Neuron (in vitro differentiated cells): ENCODE results near the gene DGCR8.
"Not testable (repeated sequence)": the region's sequence is repeated elsewhere in the genome, so short reads cannot be mapped to it uniquely, and the experiment has no call there.

Experiments used
- H2AFZ ChIP-seq: one replicate; pipeline ENCODE4 v1.6.1; 2013; ENCODE audit warnings: low read depth, mild to moderate bottlenecking, inconsistent platforms, low read length, moderate library complexity
- H3K27me3 ChIP-seq: one replicate; pipeline ENCODE4 v1.6.1; 2013; ENCODE audit warnings: low read length; ENCODE audit not compliant: insufficient read depth
- H3K36me3 ChIP-seq: one replicate; pipeline ENCODE4 v1.6.1; 2013; ENCODE audit warnings: low read length; ENCODE audit not compliant: insufficient read depth
- H3K4me1 ChIP-seq: one replicate; pipeline ENCODE4 v1.6.1; 2013; ENCODE audit warnings: low read length; ENCODE audit not compliant: insufficient read depth
- H3K4me3 ChIP-seq: 2 replicates; pipeline ENCODE4 v1.5.1; 2013; ENCODE audit warnings: mild to moderate bottlenecking, low read length, moderate library complexity
- H3K9me3 ChIP-seq: one replicate; pipeline ENCODE4 v1.6.1; 2013; ENCODE audit warnings: low read length

Gene DGCR8

DNA sequence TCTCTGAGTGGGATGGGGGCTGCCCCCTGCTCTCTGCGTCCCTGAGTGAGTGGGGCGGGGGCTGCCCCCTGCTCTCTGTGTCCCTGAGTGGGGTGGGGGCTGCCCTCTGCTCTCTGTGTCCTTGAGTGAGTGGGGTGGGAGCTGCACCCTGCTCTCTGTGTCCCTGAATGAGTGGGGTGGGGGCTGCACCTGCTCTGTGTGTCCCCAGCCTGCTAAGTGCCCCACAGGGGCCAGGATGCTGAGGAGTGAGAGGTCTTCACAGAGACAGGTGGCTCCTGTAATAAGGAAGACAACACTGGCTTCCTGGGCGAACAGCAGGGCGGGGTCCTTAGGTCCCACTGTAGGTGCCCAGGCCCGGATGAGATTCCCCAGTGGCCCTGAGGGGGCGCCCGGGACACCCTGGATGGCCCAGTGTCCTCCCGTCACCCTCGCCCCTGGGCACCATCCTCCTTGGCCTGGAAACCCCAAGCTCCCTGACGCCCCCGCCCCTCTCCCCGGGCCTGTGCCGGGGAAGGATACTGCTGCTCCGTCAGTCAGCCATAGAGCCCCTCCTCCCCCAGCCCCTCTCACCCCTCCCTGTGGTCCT is 74.7 kb downstream of the DGCR8 start:
- Histone ChIP-seq H3K9me3 (no peaks in the 10 kb centered on the region), H3K27me3 (no peaks in the 10 kb centered on the region), H3K36me3 (no peaks in the 10 kb centered on the region), H3K4me3 (no peak overlapping the region), H3K4me1 (peaks cover 43% of the 10 kb centered on the region), H2AFZ (peak overlapping the region; percentile 31)

DNA sequence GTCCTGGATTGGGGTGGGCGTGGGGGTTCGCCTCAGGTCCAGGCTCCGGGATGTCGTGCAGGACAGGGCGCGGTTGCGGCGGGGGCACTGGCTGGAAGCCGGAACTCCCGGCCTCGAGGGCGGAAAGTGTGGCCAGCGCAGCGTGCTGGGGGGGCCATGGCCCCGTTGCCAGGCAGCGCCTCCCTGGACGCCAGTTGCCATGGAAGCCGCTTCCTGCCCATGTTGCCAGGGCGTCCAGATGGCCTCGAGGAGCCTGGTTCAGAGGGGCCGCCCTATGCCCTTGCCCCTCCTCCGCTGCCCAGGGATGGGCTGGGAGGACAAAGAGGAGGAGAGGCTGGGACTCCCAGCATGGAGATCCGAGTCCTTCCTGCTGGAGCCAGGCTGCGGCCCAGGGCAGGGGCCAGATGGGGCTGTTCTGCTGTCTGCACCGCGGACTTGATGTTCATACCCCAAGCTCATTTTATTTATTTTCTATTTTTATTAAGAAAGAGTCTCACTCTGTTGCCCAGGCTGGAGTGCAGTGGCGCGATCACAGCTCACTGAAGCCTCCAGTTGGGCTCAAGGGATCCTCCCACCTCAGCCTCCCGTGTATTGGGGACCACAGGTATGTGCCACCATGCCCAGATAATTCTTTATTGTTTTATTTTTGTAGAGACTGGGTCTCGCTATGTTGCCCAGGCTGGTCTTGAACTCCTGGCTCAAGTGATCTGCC is 75.4 kb downstream of the DGCR8 start:
- no peak overlapping the region for H3K4me3 ChIP-seq

DNA sequence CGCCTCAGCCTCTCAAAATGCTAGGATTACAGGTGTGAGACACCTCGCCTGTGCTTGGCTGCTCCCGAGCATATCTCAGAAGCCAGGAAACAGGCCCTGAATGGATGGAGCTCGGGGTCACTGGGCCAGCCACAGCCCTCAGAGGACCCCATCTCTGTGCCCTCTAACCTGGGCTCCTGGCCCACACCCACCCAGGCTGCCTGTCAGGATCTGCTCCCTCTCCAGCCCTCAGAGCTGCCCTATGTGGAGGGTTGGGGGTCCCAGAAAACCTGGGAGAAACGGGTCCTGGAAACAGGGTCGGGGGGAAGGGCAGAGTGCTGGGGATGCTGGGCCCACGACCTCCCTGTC is 76.0 kb downstream of the DGCR8 start:
- Histone ChIP-seq H3K36me3 (no peaks in the 10 kb centered on the region), H2AFZ (no peak overlapping the region), H3K9me3 (no peaks in the 10 kb centered on the region), H3K27me3 (no peaks in the 10 kb centered on the region), H3K4me1 (peaks cover 42% of the 10 kb centered on the region), H3K4me3 (no peak overlapping the region)

More for the DNA sequence above, 75.4 kb downstream of the DGCR8 start:
- Histone ChIP-seq H3K9me3 (no peaks in the 10 kb centered on the region), H3K36me3 (no peaks in the 10 kb centered on the region), H3K4me1 (peaks cover 43% of the 10 kb centered on the region), H3K27me3 (no peaks in the 10 kb centered on the region), H2AFZ (peak overlapping the region; percentile 31)

DNA sequence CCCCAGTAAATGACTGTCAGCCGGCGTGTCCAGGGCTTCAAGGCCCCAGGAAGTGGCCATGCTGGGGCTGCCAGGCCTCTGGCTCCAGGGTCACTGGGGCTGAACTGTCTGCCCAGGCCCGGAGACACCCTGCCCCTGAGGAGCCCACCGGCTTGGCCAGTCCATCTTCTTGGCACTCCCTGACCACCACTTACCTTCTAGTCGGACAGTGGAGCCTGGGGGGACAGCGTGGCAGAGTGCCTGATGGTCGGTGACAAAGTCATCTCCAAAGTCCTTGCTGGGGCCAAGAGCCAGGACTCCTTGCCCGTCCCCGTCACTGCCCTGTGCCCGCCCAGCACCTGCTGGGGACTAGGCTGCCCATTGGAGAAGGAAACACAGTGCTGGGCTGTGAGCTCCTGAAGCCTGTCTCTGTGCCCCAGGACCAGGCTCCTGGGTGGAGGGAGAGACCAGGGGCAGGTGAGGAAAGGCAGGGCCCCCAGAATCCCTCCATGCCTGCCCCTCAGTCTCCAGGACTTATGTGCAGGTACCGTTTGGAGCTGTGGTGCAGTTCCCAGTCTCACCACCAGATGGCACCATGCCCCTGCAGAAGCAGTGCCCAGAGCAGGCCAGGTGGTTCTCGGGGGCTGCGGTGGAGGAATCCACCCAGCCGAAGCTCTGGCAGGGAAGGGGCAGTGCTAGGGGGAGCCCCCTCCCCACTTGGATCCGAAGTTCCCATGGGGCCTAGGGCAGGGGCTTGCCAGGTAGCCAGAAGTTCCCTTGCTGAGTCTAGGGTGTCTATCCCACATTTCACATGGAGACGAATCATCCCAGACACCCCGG is 76.8 kb downstream of the DGCR8 start:
- Histone ChIP-seq H3K27me3 (no peaks in the 10 kb centered on the region), H3K36me3 (no peaks in the 10 kb centered on the region), H3K9me3 (no peaks in the 10 kb centered on the region), H2AFZ (no peak overlapping the region), H3K4me3 (no peak overlapping the region), H3K4me1 (peaks cover 42% of the 10 kb centered on the region)

DNA sequence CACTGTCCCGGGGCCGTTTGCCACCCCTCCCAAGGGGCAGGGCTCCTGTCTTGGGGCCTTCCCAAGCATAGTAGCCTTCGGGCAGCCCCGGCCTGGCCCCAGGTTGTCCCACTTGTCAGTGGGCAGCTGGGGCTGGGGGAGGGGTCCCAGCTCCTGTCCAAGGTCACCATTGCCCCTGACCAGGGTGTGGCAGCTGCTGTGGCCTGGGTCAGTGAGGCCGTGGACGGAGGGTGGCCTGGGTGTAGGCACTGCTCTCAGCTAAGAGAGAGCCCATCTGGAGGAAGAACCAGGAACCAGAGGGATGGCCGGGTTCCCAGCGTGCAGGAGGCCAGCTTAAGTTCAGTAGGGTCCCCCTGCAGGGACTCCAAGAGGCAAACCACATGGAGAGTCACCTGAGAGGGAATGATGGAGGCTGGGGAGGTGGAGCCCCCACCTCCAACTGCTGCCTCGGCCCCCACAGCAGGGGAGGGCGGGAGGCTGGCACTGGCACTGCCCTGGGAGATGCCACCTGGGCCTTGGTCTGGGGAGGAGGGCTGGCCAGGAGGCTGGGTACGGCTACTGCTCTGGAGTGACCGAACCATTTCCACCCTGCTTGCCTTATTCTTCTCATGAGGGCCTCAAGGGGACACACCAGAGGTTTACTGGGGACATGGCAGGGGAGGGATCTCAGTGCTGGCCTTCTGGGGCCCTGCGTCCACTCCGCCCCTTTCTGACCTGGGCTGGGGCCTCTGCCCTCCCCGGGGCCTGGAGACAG is 77.6 kb downstream of the DGCR8 start:
- H3K9me3 ChIP-seq: no peaks in the 10 kb centered on the region
- no peak overlapping the region for H2AFZ ChIP-seq
- H3K36me3 ChIP-seq: no peaks in the 10 kb centered on the region
- no peaks in the 10 kb centered on the region for H3K27me3 ChIP-seq
- peaks cover 42% of the 10 kb centered on the region for H3K4me1 ChIP-seq
- H3K4me3 ChIP-seq: no peak overlapping the region

DNA sequence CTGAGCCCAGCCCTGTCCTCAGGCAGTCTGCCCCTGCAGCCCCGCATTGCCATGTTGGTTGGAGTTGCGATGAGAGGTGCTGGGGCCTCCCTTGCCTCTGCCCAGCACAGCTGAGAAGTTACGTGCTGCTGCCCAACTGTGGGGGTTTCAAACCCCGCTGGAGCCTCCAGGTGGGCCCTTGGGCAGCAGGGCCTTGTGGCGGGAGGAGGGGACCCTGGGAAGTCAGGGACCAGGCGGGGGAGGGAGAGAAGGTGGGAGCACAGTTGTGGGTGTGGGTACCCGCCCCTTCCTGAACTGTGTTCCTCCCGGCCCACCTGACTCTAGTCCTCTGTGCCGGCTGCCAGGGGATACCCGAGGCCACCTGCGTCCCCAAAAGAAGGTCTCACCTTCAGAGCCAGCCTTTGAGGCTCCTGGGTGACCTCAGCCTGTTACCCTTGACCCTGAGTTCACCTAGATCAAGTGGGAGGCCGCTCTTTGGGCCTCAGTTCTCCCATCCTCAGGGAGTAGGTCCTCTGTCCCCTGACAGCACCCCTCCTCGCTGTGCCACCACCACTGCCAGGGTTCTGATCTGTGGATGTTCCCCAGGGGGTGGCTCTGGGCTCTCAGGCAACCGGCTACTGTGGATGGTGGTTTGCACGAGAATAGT is 78.5 kb downstream of the DGCR8 start:
- Histone ChIP-seq H3K4me3 (no peak overlapping the region), H3K4me1 (peaks cover 42% of the 10 kb centered on the region), H2AFZ (no peak overlapping the region), H3K27me3 (no peaks in the 10 kb centered on the region), H3K9me3 (no peaks in the 10 kb centered on the region), H3K36me3 (no peaks in the 10 kb centered on the region)

DNA sequence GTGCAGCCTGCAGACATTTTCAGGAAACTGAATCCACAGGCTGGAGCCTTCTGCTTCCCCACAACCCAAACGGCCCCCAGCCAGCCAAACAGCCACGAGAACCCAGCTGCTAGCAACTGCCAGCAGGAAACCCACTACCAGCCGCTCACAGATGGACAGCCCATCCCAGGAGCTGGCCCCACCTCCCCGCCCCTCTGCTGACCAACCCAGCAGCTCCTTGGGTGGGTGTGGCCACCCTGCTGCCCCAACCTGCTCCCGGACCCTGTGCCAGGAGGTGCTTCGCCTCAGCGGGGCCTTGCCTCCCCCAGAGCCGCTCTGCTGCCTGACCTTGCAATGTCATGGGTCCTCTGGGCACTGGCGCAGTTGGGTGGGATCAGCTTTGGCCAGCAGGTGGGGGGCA is 79.0 kb downstream of the DGCR8 start:
- no peaks in the 10 kb centered on the region for H3K9me3 ChIP-seq
- H3K4me3 ChIP-seq: no peak overlapping the region
- peaks cover 39% of the 10 kb centered on the region for H3K4me1 ChIP-seq
- H3K36me3 ChIP-seq: no peaks in the 10 kb centered on the region
- H3K27me3 ChIP-seq: no peaks in the 10 kb centered on the region
- H2AFZ ChIP-seq: no peak overlapping the region

DNA sequence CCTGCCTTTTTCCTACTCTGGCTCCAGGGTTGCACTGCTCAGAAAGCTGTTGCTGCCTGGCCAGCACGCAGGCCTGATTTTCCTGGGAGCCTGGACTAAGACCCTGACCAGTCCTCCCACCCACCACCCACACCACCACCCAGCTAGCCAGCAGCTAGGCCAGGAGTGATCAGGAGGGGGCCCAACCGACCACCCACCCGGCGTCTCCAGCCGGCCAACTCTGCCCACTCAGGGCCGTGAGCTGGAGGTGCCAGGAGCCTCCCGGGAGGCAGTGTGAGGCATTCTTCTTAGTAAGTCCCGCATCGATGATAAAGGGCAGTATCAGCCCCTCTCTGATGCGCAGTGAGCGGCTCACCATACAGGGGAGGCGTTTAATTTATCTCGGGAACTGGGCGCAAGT is 79.5 kb downstream of the DGCR8 start:
- H3K9me3 ChIP-seq, H2AFZ ChIP-seq, H3K27me3 ChIP-seq, H3K36me3 ChIP-seq, H3K4me3 ChIP-seq: not testable (repeated sequence)
- peaks cover 34% of the 10 kb centered on the region for H3K4me1 ChIP-seq

DNA sequence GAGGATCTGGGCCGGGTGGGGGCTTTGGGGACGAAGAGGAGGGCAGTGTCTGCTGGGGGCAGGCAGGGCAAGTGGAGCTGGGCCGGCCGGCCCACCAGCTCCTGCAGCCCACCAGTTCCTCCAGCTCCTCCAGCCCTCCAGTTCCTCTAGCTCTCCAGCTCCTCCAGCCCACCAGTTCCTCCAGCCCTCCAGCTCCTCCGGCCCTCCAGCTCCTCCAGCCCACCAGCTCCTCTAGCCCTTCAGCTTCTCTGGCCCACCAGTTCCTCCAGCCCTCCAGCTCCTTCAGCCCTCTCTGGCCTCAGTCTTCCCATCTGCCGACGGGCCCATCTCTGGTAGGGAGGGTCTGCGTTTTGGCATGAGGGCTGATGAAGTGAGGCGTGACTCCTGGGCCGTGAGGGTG is 80.0 kb downstream of the DGCR8 start:
- Histone ChIP-seq H3K4me3 (no peak overlapping the region), H3K9me3 (no peaks in the 10 kb centered on the region), H3K4me1 (peaks cover 29% of the 10 kb centered on the region), H2AFZ (no peak overlapping the region), H3K27me3 (no peaks in the 10 kb centered on the region), H3K36me3 (no peaks in the 10 kb centered on the region)
